Coronary artery (tissue), 2 donors: ENCODE measurements around the gene HYDIN.

Experiments
- DNase-seq: peaks from one replicate; pipeline ENCODE4 v3.0.0-alpha.2; 2017; ENCODE audit warnings: low spot score
- H3K27ac ChIP-seq, 2 donors: fragments of 200-600 bp; sonication (generic); one replicate each; pipeline ENCODE4 v1.5.1; 2016 to 2019
- H3K4me3 ChIP-seq: fragments of 200-600 bp; sonication (generic); 2 replicates; pipeline ENCODE4 v1.5.1; 2016; ENCODE audit warnings: mild to moderate bottlenecking, moderate library complexity
- TF ChIP-seq, protein P1 (sequence below): fragments of 200-600 bp; sonication (generic); IDR thresholded peaks from one replicate; pipeline ENCODE4 v1.5.1; 2019; ENCODE audit warnings: antibody characterized with exemption

HYDIN gene

DNA sequence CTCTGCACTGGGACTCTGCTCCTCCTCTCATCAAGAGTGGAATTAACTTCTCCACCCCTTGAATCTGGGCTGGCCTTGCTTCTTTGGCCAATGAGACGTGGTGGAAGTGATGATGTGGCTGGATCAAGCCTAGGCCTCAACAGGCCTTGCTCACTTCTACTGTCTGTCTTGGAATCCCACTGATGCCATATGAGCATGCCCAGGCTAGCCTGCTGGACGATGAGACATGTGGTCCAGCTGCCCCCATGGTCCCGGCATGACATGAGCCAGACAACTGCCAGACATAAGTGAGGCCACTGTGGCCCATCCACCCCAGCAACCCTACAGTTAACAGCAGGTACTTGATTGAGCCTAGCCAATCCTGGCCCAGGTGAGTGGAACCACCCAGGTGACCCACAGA, 448.3 kb downstream of the HYDIN start:
- H3K4me3 ChIP-seq = no peak overlapping the region
- H3K27ac ChIP-seq = no peak overlapping the region
- no peak for DNase-seq
- TF ChIP-seq, protein P1, sequence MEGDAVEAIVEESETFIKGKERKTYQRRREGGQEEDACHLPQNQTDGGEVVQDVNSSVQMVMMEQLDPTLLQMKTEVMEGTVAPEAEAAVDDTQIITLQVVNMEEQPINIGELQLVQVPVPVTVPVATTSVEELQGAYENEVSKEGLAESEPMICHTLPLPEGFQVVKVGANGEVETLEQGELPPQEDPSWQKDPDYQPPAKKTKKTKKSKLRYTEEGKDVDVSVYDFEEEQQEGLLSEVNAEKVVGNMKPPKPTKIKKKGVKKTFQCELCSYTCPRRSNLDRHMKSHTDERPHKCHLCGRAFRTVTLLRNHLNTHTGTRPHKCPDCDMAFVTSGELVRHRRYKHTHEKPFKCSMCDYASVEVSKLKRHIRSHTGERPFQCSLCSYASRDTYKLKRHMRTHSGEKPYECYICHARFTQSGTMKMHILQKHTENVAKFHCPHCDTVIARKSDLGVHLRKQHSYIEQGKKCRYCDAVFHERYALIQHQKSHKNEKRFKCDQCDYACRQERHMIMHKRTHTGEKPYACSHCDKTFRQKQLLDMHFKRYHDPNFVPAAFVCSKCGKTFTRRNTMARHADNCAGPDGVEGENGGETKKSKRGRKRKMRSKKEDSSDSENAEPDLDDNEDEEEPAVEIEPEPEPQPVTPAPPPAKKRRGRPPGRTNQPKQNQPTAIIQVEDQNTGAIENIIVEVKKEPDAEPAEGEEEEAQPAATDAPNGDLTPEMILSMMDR = no peak

DNA sequence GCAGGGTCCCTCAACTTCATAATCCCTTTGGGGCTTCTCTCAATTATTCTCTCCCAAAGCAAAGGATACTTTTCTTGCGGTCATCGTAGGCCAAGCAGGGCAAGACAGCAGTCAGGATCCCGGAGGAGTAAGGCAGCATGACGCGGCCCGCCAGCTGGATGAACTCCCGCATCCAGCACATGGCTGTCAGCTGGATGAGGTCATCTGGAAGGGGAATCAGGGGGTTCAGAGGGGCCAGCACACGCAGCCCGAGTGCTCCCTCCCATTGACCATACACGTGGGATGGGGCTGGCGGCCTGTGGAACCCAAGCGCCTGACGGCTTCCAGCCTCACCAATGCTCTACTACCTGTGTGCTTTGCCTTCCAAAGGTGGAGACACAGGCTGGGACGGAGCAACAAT, 448.7 kb downstream of the HYDIN start:
- no peak overlapping the region for H3K4me3 ChIP-seq
- no peak for DNase-seq
- TF ChIP-seq, protein P1 = no peak
- H3K27ac ChIP-seq = no peak overlapping the region

DNA sequence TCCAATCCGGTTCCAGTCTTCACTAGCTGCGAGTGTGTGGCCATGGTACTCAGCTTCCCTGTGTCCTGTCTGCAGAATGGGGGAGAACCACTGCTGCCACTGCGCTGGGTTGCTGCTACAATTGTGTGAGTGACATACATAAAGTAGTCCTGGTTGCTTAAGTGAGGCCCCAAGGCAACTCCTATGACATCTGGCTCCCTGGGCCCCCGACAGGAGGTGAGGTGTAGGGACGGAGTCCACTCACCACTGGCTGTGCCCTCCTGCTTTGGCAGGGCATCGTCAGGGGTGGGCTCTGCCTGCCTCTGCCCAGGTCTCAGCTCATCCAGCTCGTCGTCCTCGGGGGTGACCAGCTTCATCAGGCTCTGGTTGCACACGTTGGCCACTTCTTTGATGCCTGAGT, 450.0 kb downstream of the HYDIN start:
- no peak for DNase-seq
- Histone ChIP-seq H3K4me3 (no peak overlapping the region), H3K27ac (no peak overlapping the region)
- TF ChIP-seq, protein P1 = no peak

DNA sequence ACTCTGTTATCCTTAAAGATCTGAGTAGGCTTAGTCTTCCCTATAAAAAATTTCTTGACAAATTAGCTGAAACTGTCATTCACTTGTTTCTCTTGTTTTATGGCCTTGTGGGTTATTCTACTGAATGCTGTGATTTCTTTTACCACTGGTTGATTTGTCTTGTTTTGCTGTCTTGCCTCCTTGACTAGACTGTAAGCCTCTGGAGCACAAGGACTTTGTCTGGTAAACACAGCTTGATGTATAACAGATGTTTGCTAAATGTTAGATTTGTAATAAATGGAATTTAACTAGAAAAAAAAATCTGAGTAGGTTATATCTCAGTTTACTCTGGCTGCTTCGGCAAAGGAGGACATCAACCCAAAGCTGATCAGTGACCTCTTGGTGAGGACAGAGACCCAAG, 451.2 kb downstream of the HYDIN start:
- Histone ChIP-seq H3K27ac (no peak overlapping the region), H3K4me3 (no peak overlapping the region)
- no peak for DNase-seq
- TF ChIP-seq, protein P1 = no peak

DNA sequence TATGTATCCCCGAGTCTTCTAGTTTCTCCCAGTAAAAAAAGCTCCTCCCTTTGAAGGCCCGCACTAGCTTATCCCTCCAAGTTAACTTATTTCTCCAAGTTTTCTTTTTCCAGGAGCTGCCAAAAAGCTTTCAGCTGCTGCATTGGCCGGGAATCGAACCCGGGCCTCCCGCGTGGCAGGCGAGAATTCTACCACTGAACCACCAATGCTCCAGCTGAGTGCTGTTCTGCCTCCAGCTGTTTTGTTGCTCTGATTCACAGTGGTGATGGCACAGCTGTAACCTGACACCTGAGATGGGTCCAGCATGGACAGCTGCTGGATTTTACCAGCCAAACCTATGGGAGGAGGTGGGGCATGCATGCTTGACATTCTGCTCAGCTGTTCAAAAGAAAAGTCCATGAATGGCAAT, 451.6 kb downstream of the HYDIN start:
- DNase-seq = peak; percentile 84
- no peak overlapping the region for H3K4me3 ChIP-seq
- H3K27ac ChIP-seq = no peak overlapping the region
- TF ChIP-seq, protein P1 = no peak

DNA sequence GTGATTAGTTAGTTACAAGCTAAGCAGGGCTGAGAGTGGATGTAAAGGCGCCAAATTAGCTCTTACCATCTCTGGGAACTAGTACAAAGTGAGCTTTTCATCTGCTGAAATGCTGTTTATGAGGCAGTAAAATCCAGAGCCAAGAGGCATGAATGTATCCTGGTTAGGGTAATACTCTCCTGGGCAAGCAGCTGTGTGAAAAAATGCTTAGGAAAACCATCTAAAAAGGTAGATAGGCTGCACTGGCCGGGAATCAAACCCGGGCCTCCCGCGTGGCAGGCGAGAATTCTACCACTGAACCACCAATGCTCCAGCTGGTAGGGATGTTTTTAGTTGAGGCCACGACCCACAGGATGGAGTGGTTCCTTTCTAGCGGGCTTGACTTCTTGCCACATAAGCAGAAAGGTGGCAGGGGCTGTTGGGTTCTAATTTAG, 452.5 kb downstream of the HYDIN start:
- H3K4me3 ChIP-seq = no peak overlapping the region
- TF ChIP-seq, protein P1 = no peak
- DNase-seq = no peak
- H3K27ac ChIP-seq = no peak overlapping the region

DNA sequence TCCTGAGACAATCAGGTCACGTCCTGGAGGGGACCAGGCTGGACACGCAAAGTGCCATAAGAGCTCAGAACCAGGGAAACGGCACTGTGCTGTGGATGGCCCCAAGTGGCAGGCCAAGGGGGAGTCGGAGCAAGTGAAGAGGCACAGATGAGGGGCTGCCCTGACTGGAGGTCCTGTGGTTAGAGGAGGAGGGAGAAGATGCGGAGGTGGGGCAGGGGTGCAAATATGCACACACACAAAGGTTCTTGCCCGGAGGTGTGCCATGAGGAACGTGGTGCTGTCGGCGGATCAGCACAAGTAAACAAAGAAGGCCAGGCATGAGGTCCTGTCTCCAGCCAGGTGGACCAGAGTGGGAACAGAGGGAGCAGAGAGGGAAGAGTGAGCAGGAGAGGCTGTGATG, 453.0 kb downstream of the HYDIN start:
- Histone ChIP-seq H3K4me3 (no peak overlapping the region), H3K27ac (no peak overlapping the region)
- TF ChIP-seq, protein P1 = no peak
- no peak for DNase-seq
